A673 (cell line): ENCODE measurements around the gene FAM114A1. TPM values are rescaled to one million over a fixed set of nuclear protein-coding genes. Genes with fewer than 3 reads are reported as not detected.

Experiments
- BruUV-seq: library from RNA; stranded (reverse); fragments of 400-500 nt; replicated peaks from 2 replicates; lab custom pipeline; 2021; lab: Mats Ljungman, UMichigan
- CTCF ChIA-PET: fragments of 300-600 bp; sonication (Branson Sonifier 250); formaldehyde crosslinking; loops from one replicate; lab custom pipeline; 2022; ENCODE audit warnings: antibody characterized with exemption; lab: Charles Lee
- POLR2A ChIA-PET: fragments of 300-600 bp; sonication (Branson Sonifier 250); formaldehyde crosslinking; loops from one replicate; lab custom pipeline; 2022; ENCODE audit warnings: antibody characterized with exemption; ENCODE audit not compliant: low non-redundant PET; lab: Charles Lee
- DNase-seq: peaks from one replicate; pipeline ENCODE4 v3.0.0-alpha.2; 2015; ENCODE audit warnings: low spot score
- H3K27ac ChIP-seq: fragments of 200-600 bp; sonication (generic); 2 replicates; pipeline ENCODE4 v1.5.1; 2016; ENCODE audit warnings: mixed run types, low read depth, mild to moderate bottlenecking, mixed read lengths, antibody characterized with exemption, low read length; ENCODE audit not compliant: poor library complexity, severe bottlenecking
- H3K27me3 ChIP-seq: fragments of 200-600 bp; sonication (generic); replicated peaks from 2 replicates; pipeline ENCODE4 v1.6.1; 2017; ENCODE audit warnings: mixed run types, low read depth, mild to moderate bottlenecking, mixed read lengths, antibody characterized with exemption, low read length; ENCODE audit not compliant: insufficient read depth, poor library complexity
- H3K36me3 ChIP-seq: fragments of 200-600 bp; sonication (generic); 2 replicates; pipeline ENCODE4 v1.6.1; 2016; ENCODE audit warnings: mixed run types, mild to moderate bottlenecking, mixed read lengths, antibody characterized with exemption, low read length; ENCODE audit not compliant: insufficient read depth, poor library complexity, severe bottlenecking
- H3K4me1 ChIP-seq: fragments of 200-600 bp; sonication (generic); 2 replicates; pipeline ENCODE4 v1.6.1; 2017; ENCODE audit warnings: mixed run types, mild to moderate bottlenecking, mixed read lengths, antibody characterized with exemption, low read length; ENCODE audit not compliant: insufficient read depth, poor library complexity, severe bottlenecking
- H3K4me3 ChIP-seq: fragments of 200-600 bp; sonication (generic); 2 replicates; pipeline ENCODE4 v1.5.1; 2016; ENCODE audit warnings: low read depth, mixed run types, mild to moderate bottlenecking, mixed read lengths, low read length; ENCODE audit not compliant: poor library complexity, severe bottlenecking
- H3K9me3 ChIP-seq: fragments of 200-600 bp; sonication (generic); 2 replicates; pipeline ENCODE4 v1.6.1; 2016; ENCODE audit warnings: mixed run types, low read depth, mild to moderate bottlenecking, mixed read lengths, antibody characterized with exemption, low read length; ENCODE audit not compliant: poor library complexity, severe bottlenecking
- CTCF ChIP-seq: fragments of 300-800, 200-600 bp; sonication (generic); conservative IDR thresholded peaks from 2 replicates; pipeline ENCODE4 v1.5.1; 2017; ENCODE audit warnings: low read depth, mild to moderate bottlenecking, antibody characterized with exemption, low read length, moderate library complexity, mixed read lengths
- EZH2 ChIP-seq: fragments of 200-600 bp; sonication (generic); IDR thresholded peaks from 2 replicates; pipeline ENCODE4 v1.6.1; 2017; ENCODE audit warnings: borderline replicate concordance, low read depth, mild to moderate bottlenecking, mixed read lengths, antibody characterized with exemption, low read length; ENCODE audit not compliant: poor library complexity, severe bottlenecking
- intact Hi-C: fragments of 100-400 bp; cut with micrococcal nuclease; formaldehyde crosslinking; loops from one replicate; pipeline ENCODE4 v1.10.0; 2022; ENCODE audit not compliant: unreplicated experiment
- total RNA-seq: library from RNA; stranded (reverse); gene quantifications from 2 replicates; pipeline ENCODE4 v1.2.3, GENCODE V29; 2021

Gene FAM114A1
- total RNA-seq, 1 experiment from 2014 or later, result 4.2 TPM

GRCh38 chr4:38820329-38821061, 47.1 kb upstream of the FAM114A1 start:
- Histone ChIP-seq H3K27ac (no peak overlapping the region), H3K4me3 (no peak overlapping the region), H3K36me3 (no peaks in the 10 kb centered on the region), H3K27me3 (no peaks in the 10 kb centered on the region), H3K4me1 (no peaks in the 10 kb centered on the region), H3K9me3 (no peaks in the 10 kb centered on the region)
- DNase-seq, result no peak
- intact Hi-C loops, result no loop called here
- BruUV-seq, result no TSS peak
- TF ChIP-seq EZH2, result no peak
- no peak for TF ChIP-seq CTCF
- CTCF ChIA-PET, result no interaction called here
- POLR2A ChIA-PET, result no interaction called here

GRCh38 chr4:38821739-38822138, 45.9 kb upstream of the FAM114A1 start:
- Histone ChIP-seq H3K36me3 (no peaks in the 10 kb centered on the region), H3K4me1 (no peaks in the 10 kb centered on the region), H3K27ac (no peak overlapping the region), H3K27me3 (no peaks in the 10 kb centered on the region), H3K4me3 (no peak overlapping the region), H3K9me3 (no peaks in the 10 kb centered on the region)
- DNase-seq, result no peak
- no peak for TF ChIP-seq CTCF
- no peak for TF ChIP-seq EZH2
- intact Hi-C loops, result no loop called here
- ChIA-PET CTCF (no interaction called here), POLR2A (no interaction called here)
- no TSS peak for BruUV-seq

GRCh38 chr4:38822748-38823303, 44.8 kb upstream of the FAM114A1 start:
- ChIA-PET CTCF (interaction anchor here (0.6 kb wide), 1 partner anchor 243 kb away, joined by 7 read pairs; no protein-coding TSS in a partner anchor), POLR2A (no interaction called here)
- DNase-seq, result no peak
- H3K36me3 ChIP-seq, result no peaks in the 10 kb centered on the region
- no TSS peak for BruUV-seq
- no peaks in the 10 kb centered on the region for H3K9me3 ChIP-seq
- H3K27me3 ChIP-seq, result no peaks in the 10 kb centered on the region
- H3K27ac ChIP-seq, result no peak overlapping the region
- H3K4me1 ChIP-seq, result no peaks in the 10 kb centered on the region
- intact Hi-C loops, result no loop called here
- no peak overlapping the region for H3K4me3 ChIP-seq
- TF ChIP-seq CTCF (no peak), EZH2 (no peak)
